Dendritic cell treated with granulocyte-macrophage colony-stimulating factor and Interleukin-4, amounts not matched to agents 40 ng/mL and 50 ng/mL, for 4 days (primary cell): Measurements from ENCODE around the gene INPP4A.
"Not testable (repeated sequence)": the region's sequence is repeated elsewhere in the genome, so short reads cannot be mapped to it uniquely, and the experiment has no call there.

Source experiments
- H3K27ac Mint-ChIP-seq: one replicate; pipeline ENCODE4 v1.8.0; 2022; ENCODE audit warnings: mild to moderate bottlenecking, mixed read lengths
- H3K27me3 Mint-ChIP-seq: one replicate; pipeline ENCODE4 v1.8.0; 2022; ENCODE audit warnings: mild to moderate bottlenecking, mixed read lengths
- H3K36me3 Mint-ChIP-seq: one replicate; pipeline ENCODE4 v1.8.0; 2022; ENCODE audit warnings: low read depth, mixed read lengths
- H3K4me1 Mint-ChIP-seq: one replicate; pipeline ENCODE4 v1.8.0; 2022; ENCODE audit warnings: low read depth, mixed read lengths
- H3K4me3 Mint-ChIP-seq: one replicate; pipeline ENCODE4 v1.8.0; 2022; ENCODE audit warnings: mild to moderate bottlenecking, moderate library complexity, mixed read lengths
- H3K9me3 Mint-ChIP-seq: one replicate; pipeline ENCODE4 v1.8.0; 2022; ENCODE audit warnings: mixed read lengths
- intact Hi-C: fragments of 100-400 bp; cut with micrococcal nuclease; formaldehyde crosslinking; loops from one replicate; pipeline ENCODE4 v1.15.0; 2022

The INPP4A gene

DNA sequence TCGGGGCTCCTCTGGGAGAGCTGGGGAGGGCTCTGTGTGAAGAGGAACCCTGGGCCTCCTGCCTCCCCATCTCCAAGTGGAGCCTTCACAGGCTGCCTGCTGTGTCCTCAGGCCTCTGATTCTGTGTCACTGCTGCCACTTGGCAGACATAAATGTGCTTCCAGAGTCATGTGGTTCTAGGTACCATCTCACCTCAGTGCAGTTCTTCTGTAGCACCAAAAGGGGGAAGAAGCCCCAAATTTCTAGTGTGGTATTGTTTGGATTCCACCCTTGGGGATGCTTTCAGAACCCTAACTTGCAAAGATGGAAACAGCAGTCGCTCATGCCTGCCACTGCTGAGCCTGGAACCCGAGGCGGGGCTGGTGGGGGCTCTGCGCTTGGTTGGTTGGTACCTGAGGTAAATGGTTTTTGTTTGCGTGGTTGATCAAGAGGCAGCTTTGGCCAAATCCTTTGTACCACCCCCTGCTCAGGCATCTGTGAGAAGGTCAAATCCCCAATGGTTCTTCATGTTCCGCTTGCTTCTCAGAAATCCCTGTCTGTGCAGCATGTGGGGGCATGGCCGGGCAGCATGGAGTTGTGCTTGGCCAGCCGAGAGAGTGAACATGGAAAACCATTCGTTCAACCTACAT is 136.1 kb downstream of the INPP4A start:
- H3K4me3 Mint-ChIP-seq: no peak overlapping the region
- no peaks in the 10 kb centered on the region for H3K27me3 Mint-ChIP-seq
- no peak overlapping the region for H3K27ac Mint-ChIP-seq
- intact Hi-C loops: no loop called here
- no peaks in the 10 kb centered on the region for H3K9me3 Mint-ChIP-seq
- no peaks in the 10 kb centered on the region for H3K4me1 Mint-ChIP-seq
- peaks cover 95% of the 10 kb centered on the region for H3K36me3 Mint-ChIP-seq

DNA sequence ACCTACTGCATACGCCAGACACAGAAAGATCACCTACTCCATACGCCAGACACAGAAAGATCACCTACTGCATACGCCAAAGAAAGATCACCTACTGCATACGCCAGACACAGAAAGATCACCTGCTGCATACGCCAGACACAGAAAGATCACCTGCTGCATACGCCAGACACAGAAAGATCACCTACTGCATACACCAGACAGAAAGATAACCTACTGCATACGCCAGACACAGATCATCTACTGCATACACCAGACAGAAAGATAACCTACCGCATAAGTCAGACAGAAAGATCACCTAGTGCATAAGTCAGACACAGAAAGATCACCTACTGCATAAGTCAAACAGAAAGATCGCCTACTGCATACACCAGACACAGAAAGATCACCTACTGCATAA is 137.9 kb downstream of the INPP4A start:
- H3K9me3 Mint-ChIP-seq: no peaks in the 10 kb centered on the region
- intact Hi-C loops: no loop called here
- no peak overlapping the region for H3K27ac Mint-ChIP-seq
- H3K27me3 Mint-ChIP-seq: no peaks in the 10 kb centered on the region
- no peak overlapping the region for H3K4me3 Mint-ChIP-seq
- H3K4me1 Mint-ChIP-seq: no peaks in the 10 kb centered on the region
- peaks cover 94% of the 10 kb centered on the region for H3K36me3 Mint-ChIP-seq

DNA sequence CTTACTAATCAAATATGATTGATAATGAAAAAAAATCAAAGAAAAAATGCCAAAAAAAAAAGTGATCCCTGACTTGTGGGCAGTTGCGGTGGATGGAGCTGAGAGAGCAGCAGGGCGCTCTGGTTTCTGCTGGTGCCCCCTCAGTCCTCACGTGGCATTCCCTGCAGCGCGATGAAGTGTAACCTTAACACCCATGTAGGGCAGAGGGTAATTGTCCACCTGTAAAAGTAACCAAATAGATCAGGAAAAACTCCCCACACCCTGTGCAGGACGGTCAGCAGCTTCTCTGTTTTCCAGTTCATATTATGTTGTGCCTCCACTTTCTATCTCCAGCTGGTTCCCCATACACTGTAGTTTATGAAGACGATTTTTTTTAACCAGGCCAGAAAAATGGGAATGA is 138.6 kb downstream of the INPP4A start:
- Mint-ChIP-seq H3K27ac (no peak overlapping the region), H3K36me3 (peaks cover 94% of the 10 kb centered on the region), H3K4me3 (no peak overlapping the region), H3K9me3 (no peaks in the 10 kb centered on the region), H3K4me1 (no peaks in the 10 kb centered on the region), H3K27me3 (no peaks in the 10 kb centered on the region)
- intact Hi-C loops: no loop called here

DNA sequence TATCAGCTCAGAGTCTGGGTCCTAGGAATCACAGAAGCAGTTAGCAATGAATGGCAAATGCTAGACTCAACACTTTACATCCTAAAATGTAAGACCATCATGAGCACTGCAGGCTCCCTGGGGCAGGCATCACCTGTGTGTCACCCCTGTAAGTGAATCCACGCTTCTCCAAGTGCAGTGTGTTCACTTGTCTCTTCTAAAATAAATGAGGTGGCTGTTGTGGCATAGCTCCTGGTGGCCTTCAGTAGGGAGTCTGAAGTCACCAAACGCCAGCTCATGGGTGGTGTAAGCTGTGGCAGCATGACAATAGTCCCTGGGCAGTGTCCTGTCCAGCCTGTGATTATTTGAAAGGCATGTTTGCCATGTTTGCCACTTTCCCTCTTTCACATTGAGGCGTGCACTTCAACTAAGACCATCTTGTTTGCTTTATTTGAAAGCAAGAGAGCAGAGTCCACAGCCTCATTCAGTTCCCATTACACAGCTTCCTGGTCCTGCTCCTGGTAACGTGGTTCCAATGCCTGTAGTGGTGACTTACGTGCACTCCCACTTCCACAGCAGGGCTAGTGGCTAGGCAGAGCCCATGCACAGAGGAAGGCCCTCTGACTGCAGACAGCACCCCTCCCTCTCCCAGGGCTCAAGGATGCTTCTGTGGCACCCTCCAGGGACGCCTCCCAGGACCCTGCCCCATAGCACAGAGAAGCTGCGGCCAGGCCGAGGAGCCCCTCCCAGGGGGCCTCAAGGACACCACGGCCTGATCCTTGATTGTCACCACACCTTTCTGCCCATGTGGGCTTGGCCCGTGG is 139.4 kb downstream of the INPP4A start:
- H3K4me1 Mint-ChIP-seq: no peaks in the 10 kb centered on the region
- no peak overlapping the region for H3K4me3 Mint-ChIP-seq
- H3K27me3 Mint-ChIP-seq: no peaks in the 10 kb centered on the region
- intact Hi-C loops: no loop called here
- H3K9me3 Mint-ChIP-seq: no peaks in the 10 kb centered on the region
- no peak overlapping the region for H3K27ac Mint-ChIP-seq
- H3K36me3 Mint-ChIP-seq: peaks cover 94% of the 10 kb centered on the region

DNA sequence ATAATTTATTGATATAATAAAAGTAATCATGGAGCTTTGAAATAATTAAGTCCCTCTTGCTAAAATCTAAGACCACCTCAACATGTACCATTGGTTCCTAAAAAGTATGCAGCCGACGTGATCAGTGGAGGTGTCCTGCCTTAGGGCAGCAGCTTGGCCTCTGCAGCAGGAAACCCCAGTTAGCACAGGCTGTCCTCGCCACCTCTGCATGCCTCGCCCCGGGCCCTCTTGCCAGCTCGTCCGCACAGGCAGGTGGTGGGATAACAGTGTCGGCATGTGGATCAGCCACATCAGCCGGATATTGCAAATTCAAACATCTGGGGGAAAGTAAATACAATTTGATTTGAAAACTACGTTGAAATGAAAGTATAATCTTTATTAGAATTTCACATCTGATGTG is 140.7 kb downstream of the INPP4A start:
- intact Hi-C loops: no loop called here
- Mint-ChIP-seq H3K36me3 (peaks cover 92% of the 10 kb centered on the region), H3K27ac (no peak overlapping the region), H3K4me3 (no peak overlapping the region), H3K4me1 (no peaks in the 10 kb centered on the region), H3K9me3 (no peaks in the 10 kb centered on the region), H3K27me3 (no peaks in the 10 kb centered on the region)

DNA sequence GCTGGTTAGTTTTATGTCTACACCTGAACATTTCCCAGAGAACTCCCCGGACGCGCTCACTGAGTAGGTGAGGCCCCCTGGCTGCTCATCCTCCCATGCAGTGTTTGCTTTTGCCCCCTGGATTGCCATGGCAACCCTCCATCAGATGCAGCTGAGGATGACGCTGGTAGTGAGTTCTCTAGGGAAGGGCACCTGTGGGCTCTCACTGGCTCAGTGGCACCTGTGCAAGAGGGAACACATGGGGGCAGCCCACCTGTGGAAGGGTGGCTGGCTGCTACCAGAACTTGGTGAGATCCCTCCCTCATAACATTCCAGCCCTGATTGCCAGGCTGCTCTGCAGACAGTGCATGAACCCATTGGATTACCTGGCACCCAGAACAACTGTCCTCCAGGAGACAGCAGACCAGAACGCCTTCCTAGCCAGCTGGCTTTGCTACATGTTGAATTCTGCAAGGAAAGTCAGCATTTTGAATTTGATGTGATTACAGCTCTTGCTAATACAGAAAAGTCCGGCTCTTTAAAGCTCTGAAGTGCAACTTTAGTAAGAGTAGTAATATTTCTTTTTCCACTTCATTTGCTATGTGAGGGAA is 142.0 kb downstream of the INPP4A start:
- Mint-ChIP-seq H3K9me3 (no peaks in the 10 kb centered on the region), H3K4me1 (no peaks in the 10 kb centered on the region), H3K4me3 (no peak overlapping the region), H3K36me3 (peaks cover 92% of the 10 kb centered on the region), H3K27ac (no peak overlapping the region), H3K27me3 (no peaks in the 10 kb centered on the region)
- intact Hi-C loops: no loop called here

DNA sequence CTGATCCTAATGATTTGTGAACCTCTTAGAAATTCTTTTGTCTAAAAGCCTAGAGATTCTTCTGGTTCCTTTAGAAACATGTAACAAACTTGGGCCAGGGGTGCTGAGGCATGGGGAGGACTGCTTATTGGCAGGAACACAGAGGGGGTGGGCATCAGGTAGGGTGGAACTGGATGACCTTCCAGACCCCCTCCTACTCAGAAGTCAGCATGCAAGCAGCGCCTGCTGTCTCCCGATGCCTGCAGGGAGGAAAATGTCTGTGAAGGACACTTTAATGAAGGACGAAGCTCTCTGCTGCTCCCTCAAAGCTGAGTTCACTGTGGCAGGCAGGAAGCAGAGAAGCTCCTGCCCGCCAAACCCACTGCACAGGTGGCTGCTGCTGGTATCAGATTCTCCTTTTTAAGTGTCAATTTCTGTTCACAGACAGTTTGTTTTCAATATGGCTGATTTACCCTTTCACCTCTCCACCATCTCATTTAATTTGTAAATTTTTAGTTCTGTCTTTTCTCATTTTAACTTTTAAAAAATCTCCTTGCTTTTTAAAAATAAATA is 144.3 kb downstream of the INPP4A start:
- Mint-ChIP-seq H3K27ac (no peak overlapping the region), H3K4me1 (no peaks in the 10 kb centered on the region), H3K9me3 (peaks cover 2% of the 10 kb centered on the region), H3K4me3 (no peak overlapping the region), H3K36me3 (peaks cover 92% of the 10 kb centered on the region), H3K27me3 (no peaks in the 10 kb centered on the region)
- intact Hi-C loops: no loop called here

DNA sequence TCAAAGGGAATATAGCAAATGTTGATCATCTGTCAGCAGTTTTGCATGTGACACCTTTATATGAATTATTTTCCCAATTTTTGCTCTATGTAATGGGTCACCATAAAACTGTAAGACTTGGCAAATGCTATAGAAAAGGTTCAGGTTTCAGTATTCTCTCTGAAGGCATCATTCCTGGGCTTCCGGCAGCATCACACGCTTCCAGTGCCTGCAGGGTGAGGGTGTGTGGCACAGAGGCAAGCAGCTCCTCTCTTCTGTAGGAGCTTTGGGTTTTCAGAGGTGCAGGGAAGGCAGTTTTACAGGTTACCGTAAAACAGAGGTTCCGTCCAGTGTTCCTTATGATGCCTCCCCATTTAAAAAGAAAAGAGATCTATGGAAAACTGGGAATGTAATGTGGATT is 144.8 kb downstream of the INPP4A start:
- intact Hi-C loops: no loop called here

DNA sequence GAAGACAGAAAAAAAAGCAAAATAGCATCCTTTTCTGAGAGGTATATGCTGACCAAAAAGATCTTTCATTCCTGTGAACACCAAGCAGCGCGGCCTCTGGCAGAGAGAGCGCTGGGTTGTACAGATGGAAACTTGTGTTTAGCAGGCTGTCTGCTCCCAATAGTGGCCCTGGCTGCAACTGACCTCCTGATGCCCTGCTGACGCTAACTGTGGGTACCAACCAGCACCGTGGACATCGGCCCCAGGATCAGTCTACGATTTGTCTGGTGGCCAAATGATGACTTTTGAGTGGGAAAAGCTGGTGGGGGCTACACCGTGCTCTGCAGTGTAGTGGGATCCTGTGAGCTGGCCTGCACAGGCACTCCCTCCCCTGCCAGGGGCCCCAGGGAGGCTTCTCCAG is 147.9 kb downstream of the INPP4A start:
- H3K27me3 Mint-ChIP-seq: no peaks in the 10 kb centered on the region
- no peak overlapping the region for H3K27ac Mint-ChIP-seq
- H3K9me3 Mint-ChIP-seq: peaks cover 6% of the 10 kb centered on the region
- H3K4me1 Mint-ChIP-seq: no peaks in the 10 kb centered on the region
- no peak overlapping the region for H3K4me3 Mint-ChIP-seq
- intact Hi-C loops: no loop called here
- H3K36me3 Mint-ChIP-seq: peaks cover 83% of the 10 kb centered on the region

More for the DNA sequence above, 144.8 kb downstream of the INPP4A start:
- peaks cover 92% of the 10 kb centered on the region for H3K36me3 Mint-ChIP-seq
- H3K27ac Mint-ChIP-seq: no peak overlapping the region
- H3K27me3 Mint-ChIP-seq: no peaks in the 10 kb centered on the region
- H3K4me3 Mint-ChIP-seq: no peak overlapping the region
- H3K4me1 Mint-ChIP-seq: no peaks in the 10 kb centered on the region
- peaks cover 6% of the 10 kb centered on the region for H3K9me3 Mint-ChIP-seq

DNA sequence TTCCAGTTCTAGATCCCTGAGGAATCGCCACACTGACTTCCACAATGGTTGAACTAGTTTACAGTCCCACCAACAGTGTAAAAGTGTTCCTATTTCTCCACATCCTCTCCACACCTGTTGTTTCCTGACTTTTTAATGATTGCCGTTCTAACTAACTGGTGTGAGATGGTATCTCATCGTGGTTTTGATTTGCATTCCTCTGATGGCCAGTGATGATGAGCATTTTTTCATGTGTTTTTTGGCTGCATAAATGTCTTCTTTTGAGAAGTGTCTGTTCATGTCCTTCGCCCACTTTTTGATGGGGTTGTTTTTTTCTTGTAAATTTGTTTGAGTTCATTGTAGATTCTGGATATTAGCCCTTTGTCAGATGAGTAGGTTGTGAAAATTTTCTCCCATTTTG is 150.0 kb downstream of the INPP4A start:
- H3K4me3 Mint-ChIP-seq, intact Hi-C loops, H3K27me3 Mint-ChIP-seq, H3K9me3 Mint-ChIP-seq, H3K27ac Mint-ChIP-seq, H3K4me1 Mint-ChIP-seq: not testable (repeated sequence)
- peaks cover 78% of the 10 kb centered on the region for H3K36me3 Mint-ChIP-seq

DNA sequence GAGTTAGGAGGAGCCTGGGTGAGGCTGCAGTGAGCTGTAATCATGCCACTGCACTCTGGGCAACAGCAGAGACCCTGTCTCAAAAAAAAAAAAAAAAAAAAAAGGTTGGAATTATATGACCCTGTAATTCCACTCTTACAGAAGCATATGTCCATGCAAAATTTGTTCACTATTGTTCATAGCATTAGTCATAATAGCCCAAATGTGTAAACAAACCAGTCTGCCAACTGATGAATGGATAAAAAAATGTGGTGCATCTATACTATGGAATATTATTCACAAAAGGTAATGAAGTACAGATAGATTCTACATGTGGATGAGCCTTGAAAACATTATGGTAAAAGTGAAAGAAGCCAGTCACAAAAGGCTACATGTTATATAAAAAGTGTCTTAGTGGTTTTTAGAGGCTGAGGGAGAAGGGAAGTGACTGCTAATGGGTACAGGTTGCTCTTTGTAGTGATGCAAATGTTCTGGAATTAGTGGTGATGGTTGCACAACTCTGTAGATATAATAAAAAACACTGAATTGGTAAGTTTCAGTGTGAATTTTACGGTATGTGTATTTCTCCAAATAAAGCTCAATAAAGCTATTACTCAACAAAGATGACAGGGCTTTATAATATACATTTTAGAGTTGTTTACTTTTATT is 154.2 kb downstream of the INPP4A start:
- Mint-ChIP-seq H3K27me3 (no peaks in the 10 kb centered on the region), H3K9me3 (peaks cover 5% of the 10 kb centered on the region), H3K4me1 (no peaks in the 10 kb centered on the region), H3K27ac (no peak overlapping the region), H3K4me3 (no peak overlapping the region), H3K36me3 (peaks cover 79% of the 10 kb centered on the region)
- intact Hi-C loops: no loop called here

DNA sequence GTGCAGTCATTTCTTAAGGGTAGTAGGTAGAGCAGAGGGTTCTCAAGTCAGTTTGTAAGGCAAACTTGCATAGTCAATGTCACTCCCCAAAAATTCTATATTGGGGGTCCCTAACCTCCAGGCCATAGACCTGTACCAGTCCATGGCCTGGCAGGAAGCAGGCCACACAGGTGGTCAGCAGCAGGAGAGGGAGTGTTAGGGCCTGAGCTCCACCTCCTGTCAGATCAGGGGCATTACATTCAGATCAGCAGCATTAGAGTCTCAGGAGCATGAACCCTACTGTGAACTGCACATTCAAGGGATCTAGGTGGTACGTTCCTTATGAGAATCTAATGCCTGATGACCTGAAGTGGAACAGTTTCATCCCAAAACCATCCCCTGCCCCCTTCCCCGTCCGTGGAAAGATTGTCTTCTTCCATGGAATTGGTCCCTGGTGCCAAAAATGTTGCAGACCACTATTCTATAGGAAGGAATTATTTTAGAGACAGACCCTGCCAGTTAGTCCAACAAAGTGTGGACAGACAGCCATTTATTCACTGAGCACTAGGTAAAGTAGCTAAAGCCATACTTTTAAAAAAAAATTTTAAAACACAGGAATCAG is 157.0 kb downstream of the INPP4A start:
- Mint-ChIP-seq H3K36me3 (peaks cover 66% of the 10 kb centered on the region), H3K4me3 (no peak overlapping the region), H3K27ac (no peak overlapping the region), H3K9me3 (no peaks in the 10 kb centered on the region), H3K27me3 (no peaks in the 10 kb centered on the region), H3K4me1 (peaks cover 17% of the 10 kb centered on the region)
- intact Hi-C loops: loop anchor here (5.0 kb wide), 1 partner anchor 189 kb away; no protein-coding TSS in a partner anchor

DNA sequence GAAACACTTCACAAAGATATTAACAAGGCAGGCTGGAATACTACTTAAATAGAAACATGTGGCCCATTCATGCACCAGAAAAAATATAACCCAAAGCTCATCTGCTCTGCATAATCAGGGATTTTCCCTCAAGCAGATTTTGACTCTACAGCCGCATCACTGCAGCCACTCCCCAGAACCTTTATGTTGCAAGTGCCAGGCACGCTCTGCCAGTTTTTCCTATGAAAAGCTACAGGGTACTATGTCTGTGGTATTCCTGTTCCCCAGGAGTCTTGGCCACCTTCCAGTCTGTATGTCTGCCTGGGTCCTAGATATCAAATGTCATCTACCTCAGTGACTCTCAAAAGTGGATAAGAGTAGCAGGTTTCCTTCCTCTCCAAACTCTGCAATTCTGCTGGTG is 159.9 kb downstream of the INPP4A start:
- H3K36me3 Mint-ChIP-seq: peaks cover 68% of the 10 kb centered on the region
- intact Hi-C loops: loop anchor here (5.0 kb wide), 1 partner anchor 192 kb away; no protein-coding TSS in a partner anchor
- H3K27ac Mint-ChIP-seq: no peak overlapping the region

More for the DNA sequence above, 159.9 kb downstream of the INPP4A start:
- H3K27me3 Mint-ChIP-seq: no peaks in the 10 kb centered on the region
- H3K4me1 Mint-ChIP-seq: peaks cover 33% of the 10 kb centered on the region
- no peaks in the 10 kb centered on the region for H3K9me3 Mint-ChIP-seq
- no peak overlapping the region for H3K4me3 Mint-ChIP-seq
